Measurements from ENCODE around the gene MACROD2.
"Not testable (repeated sequence)": the region's sequence is repeated elsewhere in the genome, so short reads cannot be mapped to it uniquely, and the experiment has no call there.

The MACROD2 gene

GRCh38 chr20:14446446-14446845 is 451.1 kb downstream of the MACROD2 start:
- no peak for DNase-seq (ENCODE audit: low read depth)
- TF ChIP-seq, protein P1, sequence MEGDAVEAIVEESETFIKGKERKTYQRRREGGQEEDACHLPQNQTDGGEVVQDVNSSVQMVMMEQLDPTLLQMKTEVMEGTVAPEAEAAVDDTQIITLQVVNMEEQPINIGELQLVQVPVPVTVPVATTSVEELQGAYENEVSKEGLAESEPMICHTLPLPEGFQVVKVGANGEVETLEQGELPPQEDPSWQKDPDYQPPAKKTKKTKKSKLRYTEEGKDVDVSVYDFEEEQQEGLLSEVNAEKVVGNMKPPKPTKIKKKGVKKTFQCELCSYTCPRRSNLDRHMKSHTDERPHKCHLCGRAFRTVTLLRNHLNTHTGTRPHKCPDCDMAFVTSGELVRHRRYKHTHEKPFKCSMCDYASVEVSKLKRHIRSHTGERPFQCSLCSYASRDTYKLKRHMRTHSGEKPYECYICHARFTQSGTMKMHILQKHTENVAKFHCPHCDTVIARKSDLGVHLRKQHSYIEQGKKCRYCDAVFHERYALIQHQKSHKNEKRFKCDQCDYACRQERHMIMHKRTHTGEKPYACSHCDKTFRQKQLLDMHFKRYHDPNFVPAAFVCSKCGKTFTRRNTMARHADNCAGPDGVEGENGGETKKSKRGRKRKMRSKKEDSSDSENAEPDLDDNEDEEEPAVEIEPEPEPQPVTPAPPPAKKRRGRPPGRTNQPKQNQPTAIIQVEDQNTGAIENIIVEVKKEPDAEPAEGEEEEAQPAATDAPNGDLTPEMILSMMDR (IDR thresholded peaks at IDR 0.05; ENCODE audit: control insufficient read depth, insufficient read depth, low read depth, low read length, missing control alignments): no peak
- H3K4me3 ChIP-seq (ENCODE audit: control insufficient read depth, low read depth, low read length): no peak overlapping the region

DNA sequence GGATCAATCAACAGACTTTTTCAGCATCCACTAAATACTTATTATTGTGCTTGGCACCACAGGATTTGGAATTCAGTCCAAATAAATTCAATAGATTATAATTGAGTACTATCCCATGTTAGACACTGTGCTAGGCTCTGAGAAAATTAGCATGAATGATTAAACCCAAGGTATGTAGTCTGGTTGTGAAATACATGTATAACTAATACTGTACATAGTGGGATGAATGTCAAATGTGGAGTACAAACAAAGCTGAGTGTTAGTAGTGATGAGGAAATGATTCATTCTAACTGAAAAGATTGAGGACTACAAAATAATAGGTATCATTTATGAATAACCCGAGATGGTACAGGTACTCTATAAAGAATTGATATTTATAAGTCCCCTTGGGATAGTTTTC is 454.0 kb downstream of the MACROD2 start:
- no peak for DNase-seq (ENCODE audit: low read depth)
- TF ChIP-seq, protein P1 (IDR thresholded peaks at IDR 0.05; ENCODE audit: control insufficient read depth, insufficient read depth, low read depth, low read length, missing control alignments): no peak

DNA sequence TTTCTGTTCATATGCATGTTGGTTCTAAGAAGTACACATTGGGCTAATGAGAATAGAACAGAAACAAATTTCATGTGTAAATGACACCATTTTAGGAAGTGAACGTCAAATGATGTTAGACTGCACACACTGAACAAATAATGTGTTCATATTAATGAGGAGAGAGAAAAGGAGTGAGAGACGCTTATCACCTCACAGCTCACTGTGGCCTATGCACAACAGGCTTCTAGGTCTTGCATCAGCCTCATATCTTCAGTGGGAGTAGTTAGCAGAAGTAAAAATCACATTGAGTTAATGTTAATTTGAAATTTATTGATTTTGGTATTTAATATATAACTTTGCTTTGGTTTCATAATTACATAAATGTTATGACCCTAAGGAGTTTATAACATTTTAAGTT is 454.9 kb downstream of the MACROD2 start:
- no peak overlapping the region for H3K4me3 ChIP-seq (ENCODE audit: control insufficient read depth, low read depth, low read length)
- TF ChIP-seq, protein P1 (IDR thresholded peaks at IDR 0.05; ENCODE audit: control insufficient read depth, insufficient read depth, low read depth, low read length, missing control alignments): no peak
- no peak for DNase-seq (ENCODE audit: low read depth)

More for the DNA sequence above, 454.0 kb downstream of the MACROD2 start:
- no peak overlapping the region for H3K4me3 ChIP-seq (ENCODE audit: control insufficient read depth, low read depth, low read length)

GRCh38 chr20:14451458-14451857 is 456.1 kb downstream of the MACROD2 start:
- DNase-seq (ENCODE audit: low read depth): no peak
- no peak overlapping the region for H3K4me3 ChIP-seq (ENCODE audit: control insufficient read depth, low read depth, low read length)
- TF ChIP-seq, protein P1 (IDR thresholded peaks at IDR 0.05; ENCODE audit: control insufficient read depth, insufficient read depth, low read depth, low read length, missing control alignments): no peak

GRCh38 chr20:14453259-14453658 is 457.9 kb downstream of the MACROD2 start:
- no peak for DNase-seq (ENCODE audit: low read depth)
- H3K4me3 ChIP-seq (ENCODE audit: control insufficient read depth, low read depth, low read length): no peak overlapping the region
- TF ChIP-seq, protein P1 (IDR thresholded peaks at IDR 0.05; ENCODE audit: control insufficient read depth, insufficient read depth, low read depth, low read length, missing control alignments): no peak

DNA sequence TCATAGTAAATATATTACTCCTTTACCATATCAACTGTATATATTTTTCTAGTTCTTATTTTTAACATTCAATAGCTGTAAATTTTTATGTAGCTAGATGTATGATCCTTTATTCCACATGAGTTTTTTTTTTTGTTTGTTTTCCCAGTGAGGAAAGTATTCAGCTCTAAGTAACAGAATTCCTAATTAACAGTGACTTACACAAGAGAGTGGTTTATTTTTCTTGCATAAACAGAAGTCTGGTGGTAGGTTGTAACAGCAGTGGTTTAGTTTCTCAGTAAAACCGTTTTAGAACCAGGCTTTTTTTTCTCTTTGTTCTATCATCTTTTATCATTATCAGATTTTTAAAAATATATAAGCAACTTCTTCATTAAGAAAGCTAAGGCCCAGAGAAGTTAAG is 459.0 kb downstream of the MACROD2 start:
- DNase-seq (ENCODE audit: low read depth): no peak
- H3K4me3 ChIP-seq (ENCODE audit: control insufficient read depth, low read depth, low read length): no peak overlapping the region
- TF ChIP-seq, protein P1 (IDR thresholded peaks at IDR 0.05; ENCODE audit: control insufficient read depth, insufficient read depth, low read depth, low read length, missing control alignments): no peak

DNA sequence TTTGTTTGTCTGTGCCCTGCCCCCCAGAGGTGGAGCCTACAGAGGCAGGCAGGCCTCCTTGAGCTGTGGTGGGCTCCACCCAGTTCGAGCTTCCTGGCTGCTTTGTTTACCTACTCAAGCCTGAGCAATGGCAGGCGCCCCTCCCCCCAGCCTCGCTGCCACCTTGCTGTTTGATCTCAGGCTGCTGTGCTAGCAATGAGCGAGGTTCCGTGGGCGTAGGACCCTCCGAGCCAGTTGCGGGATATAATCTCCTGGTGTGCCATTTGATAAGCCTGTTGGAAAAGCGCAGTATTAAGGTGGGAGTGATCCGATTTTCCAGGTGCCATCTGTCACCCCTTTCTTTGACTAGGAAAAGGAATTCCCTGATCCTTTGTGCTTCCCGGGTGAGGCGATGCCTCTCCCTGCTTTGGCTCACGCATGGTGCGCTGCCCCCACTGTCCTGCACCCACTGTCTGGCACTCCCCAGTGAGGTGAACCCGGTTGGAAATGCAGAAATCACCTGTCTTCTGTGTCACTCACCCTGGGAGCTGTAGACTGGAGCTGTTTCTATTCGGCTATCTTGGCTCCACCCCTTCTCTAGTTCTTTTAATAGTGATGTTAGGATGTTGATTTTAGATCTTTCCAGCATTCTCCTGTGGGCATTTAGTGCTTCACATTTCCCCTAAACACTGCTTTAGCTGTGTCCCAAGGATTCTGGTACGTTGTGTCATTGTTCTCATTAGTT is 471.9 kb downstream of the MACROD2 start:
- not testable (repeated sequence) for H3K4me3 ChIP-seq (ENCODE audit: control insufficient read depth, low read depth, low read length); DNase-seq (ENCODE audit: low read depth)
